ENCODE data around the gene PXMP4. TPM values are rescaled to one million over a fixed set of nuclear protein-coding genes. Genes with fewer than 3 reads are reported as not detected.

The PXMP4 gene
- total RNA-seq, 1 experiment from 2014 or later: 7.5 TPM

DNA sequence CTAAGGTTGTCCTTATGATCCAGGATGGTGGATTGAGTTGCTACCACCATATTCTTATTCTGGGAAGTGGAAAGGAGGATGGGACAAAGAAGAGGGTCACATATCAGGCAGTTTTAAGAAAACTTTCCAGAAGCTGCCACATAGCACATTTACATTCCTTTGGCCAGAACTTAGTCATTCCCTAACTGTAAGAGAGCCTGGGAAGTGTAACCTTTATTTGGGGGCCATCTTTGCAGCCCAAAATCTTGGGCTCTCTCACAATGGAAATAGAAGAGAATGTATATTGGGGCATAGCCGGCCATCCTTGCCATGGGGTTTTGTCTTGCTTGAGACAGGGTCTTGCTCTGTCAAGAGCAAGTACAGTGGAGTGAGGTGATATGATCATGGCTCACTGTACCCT lies 20.1 kb upstream of the PXMP4 start:
- peaks cover 20% of the 10 kb centered on the region for H3K9me3 ChIP-seq (ENCODE audit: low read depth, low read length, poor library complexity, severe bottlenecking)
- TF ChIP-seq EZH2 (IDR thresholded peaks at IDR 0.05; ENCODE audit: borderline replicate concordance, low read depth, low read length, poor library complexity, severe bottlenecking): no peak
- TF ChIP-seq, protein P1, sequence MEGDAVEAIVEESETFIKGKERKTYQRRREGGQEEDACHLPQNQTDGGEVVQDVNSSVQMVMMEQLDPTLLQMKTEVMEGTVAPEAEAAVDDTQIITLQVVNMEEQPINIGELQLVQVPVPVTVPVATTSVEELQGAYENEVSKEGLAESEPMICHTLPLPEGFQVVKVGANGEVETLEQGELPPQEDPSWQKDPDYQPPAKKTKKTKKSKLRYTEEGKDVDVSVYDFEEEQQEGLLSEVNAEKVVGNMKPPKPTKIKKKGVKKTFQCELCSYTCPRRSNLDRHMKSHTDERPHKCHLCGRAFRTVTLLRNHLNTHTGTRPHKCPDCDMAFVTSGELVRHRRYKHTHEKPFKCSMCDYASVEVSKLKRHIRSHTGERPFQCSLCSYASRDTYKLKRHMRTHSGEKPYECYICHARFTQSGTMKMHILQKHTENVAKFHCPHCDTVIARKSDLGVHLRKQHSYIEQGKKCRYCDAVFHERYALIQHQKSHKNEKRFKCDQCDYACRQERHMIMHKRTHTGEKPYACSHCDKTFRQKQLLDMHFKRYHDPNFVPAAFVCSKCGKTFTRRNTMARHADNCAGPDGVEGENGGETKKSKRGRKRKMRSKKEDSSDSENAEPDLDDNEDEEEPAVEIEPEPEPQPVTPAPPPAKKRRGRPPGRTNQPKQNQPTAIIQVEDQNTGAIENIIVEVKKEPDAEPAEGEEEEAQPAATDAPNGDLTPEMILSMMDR (conservative IDR thresholded peaks at IDR 0.05; ENCODE audit: low read depth, low read length): no peak
- no peaks in the 10 kb centered on the region for H3K4me1 ChIP-seq (ENCODE audit: insufficient read depth, low read length, poor library complexity, severe bottlenecking)
- no peak for DNase-seq (ENCODE audit: low spot score)
- no peak overlapping the region for H3K27ac ChIP-seq (ENCODE audit: low read depth, low read length, poor library complexity, severe bottlenecking)
- intact Hi-C loops (cut with micrococcal nuclease; ENCODE audit: unreplicated experiment): no loop called here
- H3K27me3 ChIP-seq (replicated peaks; ENCODE audit: insufficient read depth, low read depth, low read length, poor library complexity): no peaks in the 10 kb centered on the region
- ChIA-PET CTCF (no interaction called here), POLR2A (ENCODE audit: low non-redundant PET) (no interaction called here)
- BruUV-seq (replicated peaks): no TSS peak
- H3K4me3 ChIP-seq (ENCODE audit: low read depth, low read length, poor library complexity, severe bottlenecking): no peak overlapping the region
- no peaks in the 10 kb centered on the region for H3K36me3 ChIP-seq (ENCODE audit: insufficient read depth, low read length, poor library complexity, severe bottlenecking)

DNA sequence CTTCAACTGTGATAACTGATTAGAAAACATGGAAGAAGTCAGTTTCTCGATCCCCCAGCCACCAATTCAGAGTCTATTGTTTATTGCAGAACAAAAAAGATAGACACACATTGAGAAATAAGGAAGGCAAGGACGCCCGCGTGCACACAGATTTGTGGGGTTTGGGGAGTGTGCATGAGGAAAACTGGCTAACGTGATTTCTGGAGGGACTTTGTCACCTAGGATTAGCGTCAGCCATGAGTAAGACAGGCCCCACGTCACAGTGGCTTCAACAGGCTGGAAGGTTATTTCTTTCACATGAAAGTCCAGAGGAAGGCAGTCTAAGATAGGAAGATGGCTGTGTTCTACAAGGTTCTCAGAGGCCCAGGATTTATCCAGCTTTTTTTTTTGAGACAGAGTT lies 19.4 kb upstream of the PXMP4 start:
- no TSS peak for BruUV-seq (replicated peaks)
- ChIA-PET CTCF (no interaction called here), POLR2A (ENCODE audit: low non-redundant PET) (no interaction called here)
- Histone ChIP-seq H3K27ac (ENCODE audit: low read depth, low read length, poor library complexity, severe bottlenecking) (no peak overlapping the region), H3K27me3 (replicated peaks; ENCODE audit: insufficient read depth, low read depth, low read length, poor library complexity) (no peaks in the 10 kb centered on the region), H3K36me3 (ENCODE audit: insufficient read depth, low read length, poor library complexity, severe bottlenecking) (no peaks in the 10 kb centered on the region), H3K4me3 (ENCODE audit: low read depth, low read length, poor library complexity, severe bottlenecking) (no peak overlapping the region), H3K4me1 (ENCODE audit: insufficient read depth, low read length, poor library complexity, severe bottlenecking) (peaks cover under 1% of the 10 kb centered on the region), H3K9me3 (ENCODE audit: low read depth, low read length, poor library complexity, severe bottlenecking) (peaks cover 20% of the 10 kb centered on the region)
- intact Hi-C loops (cut with micrococcal nuclease; ENCODE audit: unreplicated experiment): no loop called here
- DNase-seq (ENCODE audit: low spot score): no peak
- TF ChIP-seq EZH2 (IDR thresholded peaks at IDR 0.05; ENCODE audit: borderline replicate concordance, low read depth, low read length, poor library complexity, severe bottlenecking): no peak
- TF ChIP-seq, protein P1 (conservative IDR thresholded peaks at IDR 0.05; ENCODE audit: low read depth, low read length): no peak

DNA sequence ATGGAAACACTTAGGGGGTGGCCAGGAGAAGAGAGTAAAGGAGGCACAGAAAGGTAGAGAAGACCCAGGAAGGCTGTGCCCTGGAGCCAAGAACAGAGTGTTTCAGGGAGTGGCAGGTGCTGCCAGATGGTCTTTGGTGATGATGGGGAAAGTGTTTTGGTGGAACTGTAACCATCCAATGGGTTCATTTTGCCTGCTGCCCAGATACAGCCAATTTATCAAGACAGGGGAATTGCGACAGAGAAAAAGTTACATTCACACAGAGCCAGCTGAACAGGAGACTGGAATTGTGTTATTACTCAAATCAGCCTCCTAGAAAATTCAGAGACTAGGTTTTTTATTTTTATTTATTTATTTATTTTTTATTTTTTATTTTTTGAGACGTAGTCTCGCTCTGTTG lies 16.9 kb upstream of the PXMP4 start:
- H3K27me3 ChIP-seq (replicated peaks; ENCODE audit: insufficient read depth, low read depth, low read length, poor library complexity): no peaks in the 10 kb centered on the region
- H3K9me3 ChIP-seq (ENCODE audit: low read depth, low read length, poor library complexity, severe bottlenecking): peaks cover 20% of the 10 kb centered on the region
- ChIA-PET CTCF (no interaction called here), POLR2A (ENCODE audit: low non-redundant PET) (no interaction called here)
- peaks cover 21% of the 10 kb centered on the region for H3K4me1 ChIP-seq (ENCODE audit: insufficient read depth, low read length, poor library complexity, severe bottlenecking)
- TF ChIP-seq EZH2 (IDR thresholded peaks at IDR 0.05; ENCODE audit: borderline replicate concordance, low read depth, low read length, poor library complexity, severe bottlenecking): no peak
- TF ChIP-seq, protein P1 (conservative IDR thresholded peaks at IDR 0.05; ENCODE audit: low read depth, low read length): no peak
- H3K27ac ChIP-seq (ENCODE audit: low read depth, low read length, poor library complexity, severe bottlenecking): no peak overlapping the region
- DNase-seq (ENCODE audit: low spot score): no peak
- BruUV-seq (replicated peaks): no TSS peak
- intact Hi-C loops (cut with micrococcal nuclease; ENCODE audit: unreplicated experiment): no loop called here
- no peaks in the 10 kb centered on the region for H3K36me3 ChIP-seq (ENCODE audit: insufficient read depth, low read length, poor library complexity, severe bottlenecking)
- no peak overlapping the region for H3K4me3 ChIP-seq (ENCODE audit: low read depth, low read length, poor library complexity, severe bottlenecking)

All from A673 (cell line).